AG04450 (cell line): Measurements from ENCODE around the gene MC4R. TPM values are rescaled to one million over a fixed set of nuclear protein-coding genes. Genes with fewer than 3 reads are reported as not detected.
A peak's percentile ranks its signal among the peaks of the same experiment; 100 is the strongest.

Experiments used
- CTCF ChIA-PET: fragments of 300-600, 350-600 bp; formaldehyde crosslinking; extraction: SDS; loops from one replicate; lab custom pipeline; 2022; ENCODE audit warnings: antibody characterized with exemption, inconsistent platforms; lab: Charles Lee
- POLR2A ChIA-PET: fragments of 350-600 bp; formaldehyde crosslinking; extraction: SDS; loops from one replicate; lab custom pipeline; 2021; ENCODE audit warnings: antibody characterized with exemption, inconsistent platforms; lab: Yijun Ruan, JAX
- DNase-seq: peaks from one replicate; pipeline ENCODE4 v3.0.0-alpha.2; 2011; ENCODE audit warnings: low read depth, low spot score
- H3K27ac ChIP-seq: one replicate; pipeline ENCODE4 v1.5.1; 2012; ENCODE audit warnings: low read depth, low read length, control low read depth
- H3K27me3 ChIP-seq: one replicate; pipeline ENCODE4 v1.6.0; 2012; ENCODE audit warnings: low read length; ENCODE audit not compliant: control insufficient read depth, insufficient read depth
- H3K4me3 ChIP-seq: 2 replicates; pipeline ENCODE4 v1.5.1; 2011; ENCODE audit warnings: mild to moderate bottlenecking, low read depth, low read length, control low read depth
- H3K9me3 ChIP-seq: 2 replicates; pipeline ENCODE4 v1.5.1; 2012; ENCODE audit warnings: low read length; ENCODE audit not compliant: control insufficient read depth, insufficient read depth
- CTCF ChIP-seq: IDR thresholded peaks from 2 replicates; pipeline ENCODE4 v1.5.1; 2011; ENCODE audit warnings: low read depth, low read length, control low read depth, inconsistent platforms
- polyA plus RNA-seq: library from polyadenylated mRNA; depleted of rRNA; stranded (reverse); fragments of >200 nt; gene quantifications from 2 replicates; pipeline ENCODE4 v1.2.3, GENCODE V29; 2011

The MC4R gene
- polyA plus RNA-seq, 1 experiment, result not detected

- H3K9me3 ChIP-seq, result no peaks in the 10 kb centered on the region
- H3K27ac ChIP-seq, result no peak overlapping the region
- no peaks in the 10 kb centered on the region for H3K27me3 ChIP-seq
- DNase-seq, result no peak
- POLR2A ChIA-PET, result no interaction called here
- H3K4me3 ChIP-seq, result no peak overlapping the region
- CTCF ChIA-PET, result no interaction called here
- TF ChIP-seq CTCF, result 0 out of 2 replicates have a peak, but pooled peaks have one; percentile 9
Measured at GRCh38 chr18:60411715-60412114, 39.1 kb upstream of the MC4R start.

- no peaks in the 10 kb centered on the region for H3K27me3 ChIP-seq
- CTCF ChIA-PET, result interaction anchor here (1.0 kb wide), 1 partner anchor 411 kb away, joined by 3 read pairs; no protein-coding TSS in a partner anchor
- TF ChIP-seq CTCF, result no peak
- H3K4me3 ChIP-seq, result no peak overlapping the region
- no peak overlapping the region for H3K27ac ChIP-seq
- no peaks in the 10 kb centered on the region for H3K9me3 ChIP-seq
- POLR2A ChIA-PET, result interaction anchor here (0.6 kb wide), 1 partner anchor 986 kb away, joined by 4 read pairs; no protein-coding TSS in a partner anchor
- DNase-seq, result no peak
Measured at GRCh38 chr18:60406721-60407120, 34.1 kb upstream of the MC4R start.

DNA sequence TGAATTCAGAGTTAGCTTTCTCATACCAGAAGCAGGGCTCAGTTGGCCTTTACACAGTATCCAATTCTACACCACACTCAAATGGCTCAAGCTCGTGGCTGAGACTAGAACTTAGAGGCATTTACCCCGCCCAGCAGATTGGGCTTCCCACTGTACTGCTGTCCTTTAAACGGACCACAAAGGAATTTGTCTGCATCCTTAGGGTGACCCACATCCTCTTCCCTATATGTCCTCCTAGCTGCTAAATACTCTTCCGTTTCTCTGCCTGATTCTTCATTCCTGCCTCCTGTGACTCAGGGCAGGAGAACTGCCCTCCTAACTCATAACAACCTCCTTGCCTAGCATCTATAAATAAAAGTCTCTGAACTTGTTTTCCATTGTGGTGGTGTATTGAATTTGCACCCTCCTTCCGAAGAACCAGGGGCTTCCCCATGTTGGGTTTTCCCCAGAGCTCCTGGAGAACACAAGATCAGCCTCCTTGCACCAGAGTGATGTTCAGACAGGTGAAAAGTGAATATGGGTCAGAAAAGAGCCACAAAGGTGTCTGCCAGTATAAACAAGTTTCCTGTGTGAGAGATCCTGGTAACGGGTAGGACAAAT lies 32.0 kb upstream of the MC4R start:
- ChIA-PET POLR2A (no interaction called here), CTCF (interaction anchor here (1.5 kb wide), 1 partner anchor 409 kb away, joined by 4 read pairs; no protein-coding TSS in a partner anchor)
- H3K27ac ChIP-seq, result no peak overlapping the region
- H3K9me3 ChIP-seq, result no peaks in the 10 kb centered on the region
- H3K4me3 ChIP-seq, result no peak overlapping the region
- H3K27me3 ChIP-seq, result no peaks in the 10 kb centered on the region
- no peak for TF ChIP-seq CTCF
- DNase-seq, result no peak

GRCh38 chr18:60401346-60401745 lies 28.8 kb upstream of the MC4R start:
- Histone ChIP-seq H3K27ac (no peak overlapping the region), H3K9me3 (no peaks in the 10 kb centered on the region), H3K4me3 (no peak overlapping the region), H3K27me3 (no peaks in the 10 kb centered on the region)
- ChIA-PET POLR2A (no interaction called here), CTCF (no interaction called here)
- DNase-seq, result no peak
- TF ChIP-seq CTCF, result no peak

DNA sequence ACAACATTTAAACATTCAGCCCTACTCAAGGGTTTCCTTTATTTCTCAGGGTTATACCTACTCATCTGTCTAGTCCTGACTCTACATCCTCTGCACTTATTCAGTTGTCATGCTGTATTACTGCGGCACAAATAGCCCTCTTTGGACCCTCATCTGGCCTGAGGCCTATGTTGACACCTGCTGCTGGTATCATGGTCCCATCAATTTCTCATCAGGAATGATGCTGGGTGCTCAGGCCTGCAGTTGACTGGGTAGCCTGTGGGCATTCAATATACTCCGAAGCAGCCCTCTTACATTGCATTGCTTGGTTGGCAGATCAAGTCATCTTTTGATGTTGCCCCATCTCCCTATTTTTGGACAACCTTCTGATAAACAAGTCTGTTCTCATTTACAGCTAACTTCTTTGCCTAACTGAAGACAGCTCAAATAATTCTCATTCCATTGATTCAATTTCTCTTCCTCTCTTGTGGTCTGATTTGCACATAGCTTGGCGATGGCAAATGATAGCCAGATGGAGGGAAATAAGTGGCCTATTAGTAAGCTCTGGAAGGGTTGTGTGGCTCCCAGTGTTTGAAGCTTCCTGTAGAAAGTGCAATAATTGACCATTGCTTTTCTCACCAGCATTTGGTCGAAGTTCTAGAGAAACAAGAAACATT lies 19.1 kb upstream of the MC4R start:
- POLR2A ChIA-PET, result no interaction called here
- no peak for DNase-seq
- Histone ChIP-seq H3K27me3 (no peaks in the 10 kb centered on the region), H3K4me3 (no peak overlapping the region), H3K9me3 (no peaks in the 10 kb centered on the region), H3K27ac (no peak overlapping the region)
- TF ChIP-seq CTCF, result no peak
- CTCF ChIA-PET, result interaction anchor here (0.7 kb wide), 1 partner anchor 14 kb away, joined by 4 read pairs; no protein-coding TSS in a partner anchor
